Hepatocyte (in vitro differentiated cells): ENCODE results near the gene HPCAL1.

Experiments
- EZH2 ChIP-seq: fragments of 200-600 bp; sonication (generic); IDR thresholded peaks from 2 replicates; pipeline ENCODE4 v1.6.1; 2016; ENCODE audit warnings: antibody characterized with exemption, mild to moderate bottlenecking, borderline replicate concordance
- TF ChIP-seq, protein P1 (sequence below): fragments of 200-600 bp; sonication (generic); IDR thresholded peaks from 2 replicates; pipeline ENCODE4 v1.5.1; 2016; ENCODE audit warnings: antibody characterized with exemption, mild to moderate bottlenecking; ENCODE audit not compliant: poor library complexity

DNA sequence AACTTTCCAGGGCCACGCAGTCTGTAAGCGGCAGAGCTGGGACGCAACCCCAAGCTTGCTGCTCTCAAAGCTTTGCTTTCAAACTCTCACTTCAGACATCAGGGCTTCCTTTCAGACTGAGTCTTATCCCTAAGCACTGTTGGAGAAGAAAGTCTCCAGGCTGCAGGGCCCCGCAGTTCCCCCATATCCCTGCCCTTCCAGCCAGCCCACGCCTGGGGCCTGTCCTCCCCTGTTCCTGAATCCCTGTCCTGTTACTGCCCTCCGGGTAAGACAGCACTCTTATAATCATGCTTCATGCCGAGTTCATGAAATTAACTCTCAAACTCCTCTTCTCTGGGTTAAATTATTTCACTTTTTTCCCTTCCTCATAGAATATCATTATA, 37.9 kb downstream of the HPCAL1 start:
- TF ChIP-seq, protein P1, sequence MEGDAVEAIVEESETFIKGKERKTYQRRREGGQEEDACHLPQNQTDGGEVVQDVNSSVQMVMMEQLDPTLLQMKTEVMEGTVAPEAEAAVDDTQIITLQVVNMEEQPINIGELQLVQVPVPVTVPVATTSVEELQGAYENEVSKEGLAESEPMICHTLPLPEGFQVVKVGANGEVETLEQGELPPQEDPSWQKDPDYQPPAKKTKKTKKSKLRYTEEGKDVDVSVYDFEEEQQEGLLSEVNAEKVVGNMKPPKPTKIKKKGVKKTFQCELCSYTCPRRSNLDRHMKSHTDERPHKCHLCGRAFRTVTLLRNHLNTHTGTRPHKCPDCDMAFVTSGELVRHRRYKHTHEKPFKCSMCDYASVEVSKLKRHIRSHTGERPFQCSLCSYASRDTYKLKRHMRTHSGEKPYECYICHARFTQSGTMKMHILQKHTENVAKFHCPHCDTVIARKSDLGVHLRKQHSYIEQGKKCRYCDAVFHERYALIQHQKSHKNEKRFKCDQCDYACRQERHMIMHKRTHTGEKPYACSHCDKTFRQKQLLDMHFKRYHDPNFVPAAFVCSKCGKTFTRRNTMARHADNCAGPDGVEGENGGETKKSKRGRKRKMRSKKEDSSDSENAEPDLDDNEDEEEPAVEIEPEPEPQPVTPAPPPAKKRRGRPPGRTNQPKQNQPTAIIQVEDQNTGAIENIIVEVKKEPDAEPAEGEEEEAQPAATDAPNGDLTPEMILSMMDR: no peak
- no peak for TF ChIP-seq EZH2
